GDM1 (cell line): ENCODE data around the gene MED16.
"Not testable (repeated sequence)": the region's sequence is repeated elsewhere in the genome, so short reads cannot be mapped to it uniquely, and the experiment has no call there.

ENCODE experiments used
- DNase-seq: peaks from one replicate; lab custom pipeline; 2025; lab: John Stamatoyannopoulos, UW

MED16 gene

GRCh38 chr19:853614-854220 lies 39.3 kb downstream of the MED16 start:
- not testable (repeated sequence) for DNase-seq

- DNase-seq, result no peak
These were observed 39.9 kb downstream of the MED16 start for GRCh38 chr19:853014-853585.

- DNase-seq, result no peak
These were observed 40.6 kb downstream of the MED16 start, which contains the start of gene ELANE for GRCh38 chr19:852136-853013. ELANE (plus strand) TSS chr19:852303; CDS start chr19:852329, 26 bp downstream.

GRCh38 chr19:850979-851335 lies 42.0 kb downstream of the MED16 start:
- no peak for DNase-seq

- DNase-seq, result no peak
These were observed 42.6 kb downstream of the MED16 start for GRCh38 chr19:850221-850978.

- not testable (repeated sequence) for DNase-seq
These were observed 43.8 kb downstream of the MED16 start for GRCh38 chr19:849195-849594.

GRCh38 chr19:848386-848921 lies 44.5 kb downstream of the MED16 start:
- no peak for DNase-seq

GRCh38 chr19:845707-846521 lies 47.1 kb downstream of the MED16 start:
- DNase-seq, result no peak

GRCh38 chr19:844546-844971 lies 48.4 kb downstream of the MED16 start:
- no peak for DNase-seq

GRCh38 chr19:843836-844545 lies 49.0 kb downstream of the MED16 start:
- DNase-seq, result no peak

- DNase-seq, result no peak
These were observed 49.7 kb downstream of the MED16 start for GRCh38 chr19:843180-843835.

- not testable (repeated sequence) for DNase-seq
These were observed 50.2 kb downstream of the MED16 start for GRCh38 chr19:842802-843179.

- no peak for DNase-seq
These were observed 52.3 kb downstream of the MED16 start, which contains the start of gene PRTN3 for GRCh38 chr19:840519-841206. PRTN3 (plus strand) TSS chr19:840999; CDS start chr19:841009, 10 bp downstream.

- DNase-seq, result no peak
These were observed 57.7 kb downstream of the MED16 start for GRCh38 chr19:835210-835810.

- no peak for DNase-seq
These were observed 58.8 kb downstream of the MED16 start for GRCh38 chr19:834216-834615.

- DNase-seq, result no peak
These were observed 61.3 kb downstream of the MED16 start for GRCh38 chr19:831407-832369.

- no peak for DNase-seq
These were observed 63.7 kb downstream of the MED16 start for GRCh38 chr19:829129-829758.
